Coronary artery (tissue), 2 donors: ENCODE results near the gene GNA15.

Source experiments
- DNase-seq: peaks from one replicate; pipeline ENCODE4 v3.0.0-alpha.2; 2017; ENCODE audit warnings: low spot score
- H3K27ac ChIP-seq, 2 donors: fragments of 200-600 bp; sonication (generic); one replicate each; pipeline ENCODE4 v1.5.1; 2016 to 2019
- H3K4me3 ChIP-seq: fragments of 200-600 bp; sonication (generic); 2 replicates; pipeline ENCODE4 v1.5.1; 2016; ENCODE audit warnings: mild to moderate bottlenecking, moderate library complexity
- TF ChIP-seq, protein P1 (sequence below): fragments of 200-600 bp; sonication (generic); IDR thresholded peaks from one replicate; pipeline ENCODE4 v1.5.1; 2019; ENCODE audit warnings: antibody characterized with exemption

Gene GNA15

GRCh38 chr19:3178377-3178972 lies 42.6 kb downstream of the GNA15 start, which contains the start of gene S1PR4:
TSS of gene S1PR4 (plus strand) at chr19:3178769. CDS start at chr19:3178793, 24 bp downstream.
- H3K27ac ChIP-seq = peak within 1 kb of the TSS in 1 of 2 donors; percentile 56
- DNase-seq = no peak
- TF ChIP-seq, protein P1, sequence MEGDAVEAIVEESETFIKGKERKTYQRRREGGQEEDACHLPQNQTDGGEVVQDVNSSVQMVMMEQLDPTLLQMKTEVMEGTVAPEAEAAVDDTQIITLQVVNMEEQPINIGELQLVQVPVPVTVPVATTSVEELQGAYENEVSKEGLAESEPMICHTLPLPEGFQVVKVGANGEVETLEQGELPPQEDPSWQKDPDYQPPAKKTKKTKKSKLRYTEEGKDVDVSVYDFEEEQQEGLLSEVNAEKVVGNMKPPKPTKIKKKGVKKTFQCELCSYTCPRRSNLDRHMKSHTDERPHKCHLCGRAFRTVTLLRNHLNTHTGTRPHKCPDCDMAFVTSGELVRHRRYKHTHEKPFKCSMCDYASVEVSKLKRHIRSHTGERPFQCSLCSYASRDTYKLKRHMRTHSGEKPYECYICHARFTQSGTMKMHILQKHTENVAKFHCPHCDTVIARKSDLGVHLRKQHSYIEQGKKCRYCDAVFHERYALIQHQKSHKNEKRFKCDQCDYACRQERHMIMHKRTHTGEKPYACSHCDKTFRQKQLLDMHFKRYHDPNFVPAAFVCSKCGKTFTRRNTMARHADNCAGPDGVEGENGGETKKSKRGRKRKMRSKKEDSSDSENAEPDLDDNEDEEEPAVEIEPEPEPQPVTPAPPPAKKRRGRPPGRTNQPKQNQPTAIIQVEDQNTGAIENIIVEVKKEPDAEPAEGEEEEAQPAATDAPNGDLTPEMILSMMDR = no peak
- peak within 1 kb of the TSS; percentile 40 for H3K4me3 ChIP-seq

- TF ChIP-seq, protein P1 = no peak
- H3K4me3 ChIP-seq = peak overlapping the region; percentile 40
- peak overlapping the region in 1 of 2 donors; percentile 56 for H3K27ac ChIP-seq
- no peak for DNase-seq
These were observed 43.3 kb downstream of the GNA15 start for GRCh38 chr19:3178973-3179738.

DNA sequence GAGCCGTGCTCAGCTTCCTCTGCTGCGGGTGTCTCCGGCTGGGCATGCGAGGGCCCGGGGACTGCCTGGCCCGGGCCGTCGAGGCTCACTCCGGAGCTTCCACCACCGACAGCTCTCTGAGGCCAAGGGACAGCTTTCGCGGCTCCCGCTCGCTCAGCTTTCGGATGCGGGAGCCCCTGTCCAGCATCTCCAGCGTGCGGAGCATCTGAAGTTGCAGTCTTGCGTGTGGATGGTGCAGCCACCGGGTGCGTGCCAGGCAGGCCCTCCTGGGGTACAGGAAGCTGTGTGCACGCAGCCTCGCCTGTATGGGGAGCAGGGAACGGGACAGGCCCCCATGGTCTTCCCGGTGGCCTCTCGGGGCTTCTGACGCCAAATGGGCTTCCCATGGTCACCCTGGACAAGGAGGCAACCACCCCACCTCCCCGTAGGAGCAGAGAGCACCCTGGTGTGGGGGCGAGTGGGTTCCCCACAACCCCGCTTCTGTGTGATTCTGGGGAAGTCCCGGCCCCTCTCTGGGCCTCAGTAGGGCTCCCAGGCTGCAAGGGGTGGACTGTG lies 44.0 kb downstream of the GNA15 start:
- TF ChIP-seq, protein P1 = no peak
- DNase-seq = no peak
- Histone ChIP-seq H3K27ac (peak overlapping the region in 1 of 2 donors; percentile 56), H3K4me3 (peak overlapping the region; percentile 40)

- H3K27ac ChIP-seq = no peak overlapping the region
- no peak for DNase-seq
- no peak overlapping the region for H3K4me3 ChIP-seq
- TF ChIP-seq, protein P1 = no peak
These were observed 48.1 kb downstream of the GNA15 start for GRCh38 chr19:3183721-3184641.

DNA sequence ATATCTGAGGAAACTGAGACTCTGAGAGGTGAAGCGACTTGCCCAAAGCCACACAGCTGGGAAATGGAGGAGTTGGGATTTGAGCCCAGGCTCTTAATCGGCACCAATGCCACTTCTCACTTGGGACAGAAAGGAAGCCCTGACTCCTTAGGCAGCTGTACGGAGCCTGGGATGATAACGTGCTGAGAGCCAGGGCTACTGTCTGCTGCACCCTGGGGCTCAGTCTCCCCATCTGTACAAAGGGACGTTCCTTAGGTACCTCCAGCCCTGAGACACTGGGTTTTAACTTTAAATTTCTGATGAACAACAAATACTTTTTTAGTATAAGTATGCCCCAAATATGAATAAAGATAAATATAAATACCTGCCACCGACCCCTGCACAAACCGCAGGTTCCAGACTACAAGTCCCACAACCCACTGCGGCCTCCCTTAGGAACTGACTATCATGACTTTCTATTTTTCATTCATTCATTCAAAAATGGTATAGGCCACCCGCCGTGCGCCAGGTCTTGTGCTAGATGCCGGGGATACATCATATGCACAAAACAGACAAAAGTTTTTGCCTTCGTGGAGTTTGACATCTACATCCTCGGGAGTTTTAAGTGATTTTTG lies 49.1 kb downstream of the GNA15 start:
- Histone ChIP-seq H3K4me3 (peak overlapping the region; percentile 95), H3K27ac (peak overlapping the region; percentile 69 to 78)
- no peak for DNase-seq
- TF ChIP-seq, protein P1 = no peak

- peak within 1 kb of the TSS; percentile 69 to 78 for H3K27ac ChIP-seq
- TF ChIP-seq, protein P1 = no peak
- peak; percentile 95 for DNase-seq
- H3K4me3 ChIP-seq = peak within 1 kb of the TSS; percentile 95
These were observed 49.8 kb downstream of the GNA15 start, which contains the start of gene NCLN for GRCh38 chr19:3185461-3186159. TSS of gene NCLN (plus strand) at chr19:3185930. CDS start at chr19:3186031, 101 bp downstream.
